Adrenal gland (tissue), 12 donors: Measurements from ENCODE around the gene ZNF385A. TPM values are rescaled to one million over a fixed set of nuclear protein-coding genes. Genes with fewer than 3 reads are reported as not detected.

Experiments used
- DNase-seq, 7 donors: peaks; one replicate each; pipeline ENCODE4 v3.0.0-alpha.2; 2019 to 2020
- H3K27ac ChIP-seq, 5 donors: fragments of 200-600 bp; sonication (generic) in 4 of 5; 1 replicate in 3 of 5; 2 replicates in 2 of 5; pipeline versions ENCODE4 v1.5.1 to v1.8.0; 2016 to 2020; ENCODE audit warnings: mild to moderate bottlenecking in 1 of 5
- H3K27me3 ChIP-seq: fragments of 200-600 bp; 2 replicates; pipeline ENCODE4 v1.8.0; 2021
- H3K36me3 ChIP-seq, 2 donors: fragments of 200-600 bp; replicated peaks in 1 of 2; 1 replicate in 1 of 2; 2 replicates in 1 of 2; pipeline versions ENCODE4 v1.5.1 to v1.8.0; 2018 to 2022
- H3K4me1 ChIP-seq, 2 donors: fragments of 200-600 bp; replicated peaks in 1 of 2; 1 replicate in 1 of 2; 2 replicates in 1 of 2; pipeline versions ENCODE4 v1.5.1 to v1.8.0; 2018 to 2021
- H3K4me3 ChIP-seq, 4 donors: fragments of 200-600 bp; sonication (generic) in 3 of 4; one replicate each; pipeline ENCODE4 v1.5.1; 2016 to 2018
- H3K9me3 ChIP-seq, 3 donors: fragments of 200-600 bp; sonication (generic) in 1 of 3; replicated peaks in 1 of 3; 1 replicate in 2 of 3; 2 replicates in 1 of 3; pipeline versions ENCODE4 v1.5.1 to v1.8.0; 2016 to 2021
- CTCF ChIP-seq, 6 experiments: fragments of 450-650 bp in 4 of 6; fragments of 200-600 bp in 2 of 6; sonication (generic) in 1 of 6; IDR thresholded peaks; 1 replicate in 5 of 6; 2 replicates in 1 of 6; pipeline versions ENCODE4 v1.5.1 to v1.8.0; 2016 to 2021; ENCODE audit warnings: antibody characterized with exemption in 6 of 6, mild to moderate bottlenecking in 2 of 6, moderate library complexity in 1 of 6
- POLR2A ChIP-seq, 2 donors: fragments of 450-650 bp; IDR thresholded peaks; one replicate each; pipeline ENCODE4 v1.6.1; 2017; ENCODE audit warnings: antibody characterized with exemption in 2 of 2, mild to moderate bottlenecking in 2 of 2, moderate library complexity in 1 of 2
- WGBS, 4 donors: extraction: QIAGEN DNeasy Blood & Tissue Kit in 2 of 4; methylation state at CpG; one replicate each; pipeline versions ENCODE4 v1.1.5 to v1.1.7; 2013 to 2017; 5-methylcytosine and 5-hydroxymethylcytosine counted together
- intact Hi-C, 2 donors: fragments of 100-400 bp; cut with DNase I; formaldehyde crosslinking; loops; one replicate each; pipeline versions ENCODE4 v1.14.1 to v1.15.0; 2022 to 2023
- polyA plus RNA-seq, 3 donors: library from polyadenylated mRNA; stranded (reverse); fragments of 200-250 nt in 2 of 3; fragments of 350-450 nt in 1 of 3; fragmentation: Illumina TruSeq in 1 of 3; extraction: RNeasy Lipid Tissue Mini Kit (QIAGEN cat#74804) in 1 of 3; gene quantifications; one replicate each; pipeline ENCODE4 v1.2.3, GENCODE V29; 2013 to 2014
- total RNA-seq, 9 donors: library from RNA; depleted of rRNA in 4 of 9; stranded (reverse); fragments of >200 nt in 4 of 9; fragments of 120-200 nt in 1 of 9; fragmentation: NEBNext Ultra II Directional in 1 of 9; extraction: Animal tissue kit (Norgen Biotek cat#: 25700) in 1 of 9; gene quantifications; one replicate each; pipeline versions ENCODE4 v1.1.0 to v1.2.4, GENCODE V29; 2013 to 2023
- donor health status: healthy with polysubstance abuse.
- donor health status: Bipolar disorder and iron deficiency.
- donor health status: DM: yes; HTN: yes; CAD: no.
- donor health status: DM: no; HTN: no; CAD: no.
- donor health status: DM: no; HTN: no; CAD: no.
- donor health status: DM: yes; HTN: yes; CAD: no.

The ZNF385A gene
- total and polyA plus RNA-seq, 12 donors = 0.94 to 38.2 (median 13.1) TPM

GRCh38 chr12:54390668-54391551 lies 6.4 kb upstream of the ZNF385A start:
- H3K27me3 ChIP-seq = no peaks in the 10 kb centered on the region
- 20 to 32% (median 26%) methylated on average over 26 to 51 of the region's 51 CpGs for WGBS, 4 donors
- H3K36me3 ChIP-seq = peaks cover 0 to 14% of the 10 kb centered on the region in 2 donors
- TF ChIP-seq POLR2A (IDR thresholded peaks at IDR 0.05) = no peak
- no peak for TF ChIP-seq CTCF (IDR thresholded peaks at IDR 0.05)
- peak overlapping the region in 2 of 4 donors; percentile 13 to 57 for H3K4me3 ChIP-seq
- DNase-seq = peak in 1 of 7 donors; percentile 42
- no peaks in the 10 kb centered on the region for H3K9me3 ChIP-seq
- no peak overlapping the region for H3K27ac ChIP-seq
- intact Hi-C loops = no loop called here
- H3K4me1 ChIP-seq = peaks cover 0 to under 1% of the 10 kb centered on the region in 2 donors

- no peaks in the 10 kb centered on the region for H3K9me3 ChIP-seq
- no peak for DNase-seq
- intact Hi-C loops = no loop called here
- peaks cover 0 to 8% of the 10 kb centered on the region in 2 donors for H3K36me3 ChIP-seq
- 74 to 88% (median 83%) methylated on average over 4 to 7 of the region's 7 CpGs for WGBS, 4 donors
- TF ChIP-seq POLR2A (IDR thresholded peaks at IDR 0.05) = no peak
- no peak for TF ChIP-seq CTCF (IDR thresholded peaks at IDR 0.05)
- H3K4me1 ChIP-seq = peaks cover 4 to 6% of the 10 kb centered on the region in 2 donors
- no peaks in the 10 kb centered on the region for H3K27me3 ChIP-seq
- H3K27ac ChIP-seq = no peak overlapping the region
- no peak overlapping the region for H3K4me3 ChIP-seq
Observed at GRCh38 chr12:54390176-54390667, 5.7 kb upstream of the ZNF385A start.

GRCh38 chr12:54389607-54390175 lies 5.2 kb upstream of the ZNF385A start:
- 81 to 94% (median 91%) methylated on average over 4 to 5 of the region's 5 CpGs for WGBS, 4 donors

More at GRCh38 chr12:54389607-54390175, 5.2 kb upstream of the ZNF385A start:
- Histone ChIP-seq H3K9me3 (no peaks in the 10 kb centered on the region), H3K36me3 (peaks cover 0 to 3% of the 10 kb centered on the region in 2 donors), H3K27me3 (no peaks in the 10 kb centered on the region), H3K4me1 (peaks cover 6 to 9% of the 10 kb centered on the region in 2 donors), H3K4me3 (no peak overlapping the region), H3K27ac (no peak overlapping the region)
- no peak for DNase-seq
- TF ChIP-seq POLR2A (IDR thresholded peaks at IDR 0.05) (no peak), CTCF (IDR thresholded peaks at IDR 0.05) (no peak)
- intact Hi-C loops = no loop called here
